ENCODE results near the gene GZMM. TPM values are rescaled to one million over a fixed set of nuclear protein-coding genes. Genes with fewer than 3 reads are reported as not detected.
A peak's percentile ranks its signal among the peaks of the same experiment; 100 is the strongest.

Gene GZMM
- total and polyA plus RNA-seq, 2 of the 13 experiments (the other 11 are each of a cell fraction or from before 2014, with no cell fraction given), result 0.07 TPM; not detected in 1

GRCh38 chr19:572140-572742 lies 28.4 kb downstream of the GZMM start, which contains the start of gene BSG (continued):
- no peak; the same call in 1 of the 2 replicates for TF ChIP-seq NR2F2 (IDR thresholded peaks at IDR 0.05; ENCODE audit: borderline replicate concordance, low read depth)
- 0 out of 2 replicates have a peak, but pooled peaks have one; percentile 46 for TF ChIP-seq DNMT3B (CRISPR knock-in tag; conservative IDR thresholded peaks at IDR 0.05)
- 0 out of 2 replicates have a peak, but pooled peaks have one; percentile 15 for TF ChIP-seq ZBTB7B (CRISPR knock-in tag; IDR thresholded peaks at IDR 0.05)
- no peak for TF ChIP-seq NFATC3 (CRISPR knock-in tag; IDR thresholded peaks at IDR 0.05)
- TF ChIP-seq HNF1B (CRISPR knock-in tag; IDR thresholded peaks at IDR 0.05), result no peak
- TF ChIP-seq HMGXB3 (CRISPR knock-in tag; IDR thresholded peaks at IDR 0.05; ENCODE audit: borderline replicate concordance), result peak; percentile 33; the same call in 1 of the 2 replicates
- TF ChIP-seq ZBTB33 (CRISPR knock-in tag; IDR thresholded peaks at IDR 0.05), result no peak
- no peak for TF ChIP-seq AKNA (CRISPR knock-in tag; IDR thresholded peaks at IDR 0.05; ENCODE audit: borderline replicate concordance)
- TF ChIP-seq ZNF605 (CRISPR knock-in tag; IDR thresholded peaks at IDR 0.05), result peak; percentile 73; the same call in 1 of the 2 replicates
- TF ChIP-seq CCDC6 (CRISPR knock-in tag; IDR thresholded peaks at IDR 0.05), result peak; percentile 50; the same call in 1 of the 2 replicates
- no peak for TF ChIP-seq ELF4 (CRISPR knock-in tag; IDR thresholded peaks at IDR 0.05; ENCODE audit: borderline replicate concordance)
- TF ChIP-seq ELF1 (CRISPR knock-in tag; IDR thresholded peaks at IDR 0.05), result peak; percentile 65
- TF ChIP-seq CENPBD1 (CRISPR knock-in tag; IDR thresholded peaks at IDR 0.05; ENCODE audit: borderline replicate concordance, low read depth), result no peak
- TF ChIP-seq HIVEP1 (CRISPR knock-in tag; IDR thresholded peaks at IDR 0.05), result no peak
- no peak; the same call in 1 of the 2 replicates for TF ChIP-seq NR2C2 (CRISPR knock-in tag; IDR thresholded peaks at IDR 0.05; ENCODE audit: borderline replicate concordance)

Measured in HepG2 (cell line).